DOHH2 (cell line): Measurements from ENCODE around the gene QRFPR.

ENCODE experiments used
- H3F3A ChIP-seq: fragments of 200-600 bp; sonication (generic), shearing (Covaris generic); 2 replicates; pipeline ENCODE4 v1.6.0; 2016; ENCODE audit warnings: antibody characterized with exemption, mild to moderate bottlenecking; ENCODE audit not compliant: control insufficient read depth, insufficient read depth
- H3K27ac ChIP-seq: fragments of 200-600 bp; sonication (generic); 2 replicates; pipeline ENCODE4 v1.5.1; 2014; ENCODE audit warnings: low read depth, mild to moderate bottlenecking, low read length, moderate library complexity
- H3K27me3 ChIP-seq: fragments of 200-600 bp; sonication (generic); 2 replicates; pipeline ENCODE4 v1.6.1; 2014; ENCODE audit warnings: mild to moderate bottlenecking, low read length, mixed read lengths; ENCODE audit not compliant: control insufficient read depth
- H3K36me3 ChIP-seq: fragments of 200-600 bp; sonication (generic); 2 replicates; pipeline ENCODE4 v1.6.1; 2014; ENCODE audit warnings: mild to moderate bottlenecking, low read length, moderate library complexity, mixed read lengths; ENCODE audit not compliant: control insufficient read depth
- H3K4me1 ChIP-seq: fragments of 200-600 bp; sonication (generic); 2 replicates; pipeline ENCODE4 v1.6.1; 2014; ENCODE audit warnings: mild to moderate bottlenecking, low read length, mixed read lengths; ENCODE audit not compliant: control insufficient read depth
- H3K4me2 ChIP-seq: fragments of 200-600 bp; sonication (generic); 2 replicates; pipeline ENCODE4 v1.6.0; 2014; ENCODE audit warnings: mild to moderate bottlenecking, low read length, moderate library complexity
- H3K4me3 ChIP-seq: fragments of 200-600 bp; sonication (generic); 2 replicates; pipeline ENCODE4 v1.5.1; 2014; ENCODE audit warnings: mild to moderate bottlenecking, low read length, mixed read lengths
- H3K79me2 ChIP-seq: fragments of 200-600 bp; sonication (generic); 2 replicates; pipeline ENCODE4 v1.6.1; 2014; ENCODE audit warnings: mild to moderate bottlenecking, low read length, mixed read lengths; ENCODE audit not compliant: control insufficient read depth
- H3K9me2 ChIP-seq: fragments of 200-600 bp; sonication (generic); replicated peaks from 2 replicates; pipeline ENCODE4 v1.6.1; 2014; ENCODE audit warnings: mild to moderate bottlenecking, low read length, mixed read lengths; ENCODE audit not compliant: control insufficient read depth
- H3K9me3 ChIP-seq: fragments of 200-600 bp; sonication (generic); 2 replicates; pipeline ENCODE4 v1.6.1; 2014; ENCODE audit warnings: antibody characterized with exemption, low read length, mixed read lengths; ENCODE audit not compliant: control insufficient read depth, insufficient read depth
- H4K20me1 ChIP-seq: fragments of 200-600 bp; sonication (generic); 2 replicates; pipeline ENCODE4 v1.6.0; 2014; ENCODE audit warnings: low read depth, mild to moderate bottlenecking, antibody characterized with exemption, low read length, moderate library complexity; ENCODE audit not compliant: control insufficient read depth, insufficient read depth
- CTCF ChIP-seq: fragments of 200-600 bp; sonication (generic); IDR thresholded peaks from one replicate; pipeline ENCODE4 v1.5.1; 2014; ENCODE audit warnings: antibody characterized with exemption, mild to moderate bottlenecking, low read depth, low read length; ENCODE audit not compliant: poor library complexity, severe bottlenecking
- EZH2phosphoT487 ChIP-seq: fragments of 200-600 bp; sonication (generic); IDR thresholded peaks from 2 replicates; pipeline ENCODE4 v1.6.1; 2017; ENCODE audit warnings: borderline replicate concordance, mild to moderate bottlenecking, antibody characterized with exemption, low read length, moderate library complexity, mixed read lengths

QRFPR gene

GRCh38 chr4:121380776-121381462 lies at the start of gene QRFPR:
Gene QRFPR (minus strand): TSS chr4:121381018. CDS start chr4:121380647, 371 bp downstream.
- no peak within 1 kb of the TSS for H3K27ac ChIP-seq
- no peak within 1 kb of the TSS for H3K4me3 ChIP-seq
- no peak within 1 kb of the TSS for H3K4me2 ChIP-seq

GRCh38 chr4:121428721-121429120 lies 47.9 kb upstream of the QRFPR start:
- Histone ChIP-seq H3K79me2 (no peaks in the 10 kb centered on the region), H4K20me1 (no peaks in the 10 kb centered on the region), H3F3A (no peaks in the 10 kb centered on the region), H3K9me3 (no peaks in the 10 kb centered on the region), H3K4me2 (no peak overlapping the region), H3K27me3 (no peaks in the 10 kb centered on the region), H3K4me3 (no peak overlapping the region), H3K4me1 (no peaks in the 10 kb centered on the region), H3K27ac (no peak overlapping the region), H3K36me3 (no peaks in the 10 kb centered on the region), H3K9me2 (no peaks in the 10 kb centered on the region)
- TF ChIP-seq CTCF: no peak
- no peak for TF ChIP-seq EZH2phosphoT487

More at GRCh38 chr4:121380776-121381462, at the start of gene QRFPR:
- Histone ChIP-seq H3F3A (no peaks in the 10 kb centered on the region), H3K36me3 (no peaks in the 10 kb centered on the region), H3K79me2 (no peaks in the 10 kb centered on the region), H3K9me3 (no peaks in the 10 kb centered on the region), H3K4me1 (no peaks in the 10 kb centered on the region), H4K20me1 (no peaks in the 10 kb centered on the region), H3K9me2 (no peaks in the 10 kb centered on the region), H3K27me3 (no peaks in the 10 kb centered on the region)
- TF ChIP-seq EZH2phosphoT487 (no peak), CTCF (no peak)

GRCh38 chr4:121421594-121421993 lies 40.8 kb upstream of the QRFPR start:
- H3K4me1 ChIP-seq: no peaks in the 10 kb centered on the region
- no peaks in the 10 kb centered on the region for H3K79me2 ChIP-seq
- no peaks in the 10 kb centered on the region for H3K9me2 ChIP-seq
- no peak overlapping the region for H3K4me2 ChIP-seq
- no peaks in the 10 kb centered on the region for H3F3A ChIP-seq
- no peaks in the 10 kb centered on the region for H3K36me3 ChIP-seq
- no peak overlapping the region for H3K27ac ChIP-seq
- no peaks in the 10 kb centered on the region for H4K20me1 ChIP-seq
- no peak overlapping the region for H3K4me3 ChIP-seq
- H3K9me3 ChIP-seq: no peaks in the 10 kb centered on the region
- H3K27me3 ChIP-seq: no peaks in the 10 kb centered on the region
- TF ChIP-seq CTCF: no peak
- TF ChIP-seq EZH2phosphoT487: no peak
